ENCODE data around the gene RNF114. TPM values are rescaled to one million over a fixed set of nuclear protein-coding genes. Genes with fewer than 3 reads are reported as not detected.
"Not testable (repeated sequence)": the region's sequence is repeated elsewhere in the genome, so short reads cannot be mapped to it uniquely, and the experiment has no call there.

RNF114 gene
- total RNA-seq, 8 experiments from 2014 or later, result 27.8 to 125 (median 46.0) TPM

GRCh38 chr20:49945306-49945700 is 9.1 kb downstream of the RNF114 start:
- WGBS, 10 experiments, result 83 to 100% (median 98%) methylated on average over 1 to 3 of the region's 3 CpGs; no CpG with 5 or more reads in 4 of the 10 experiments
- in situ Hi-C loops (cut with MboI; ENCODE audit: low pct_unique_long_range_greater_than_20kb in 2 of 9, low sequenced_read_pairs in 9 of 9, unreplicated experiment in 9 of 9), result loop anchor here in 1 of 9 experiments (25.0 kb wide), 1 partner anchor 333 kb away; no protein-coding TSS in a partner anchor
- Histone ChIP-seq H3K27ac (no peak overlapping the region), H3K4me3 (no peak overlapping the region), H3K4me1 (replicated peaks in 1 of 2) (no peaks in the 10 kb centered on the region)
- ATAC-seq (replicated peaks in 6 of 8), result no peak

GRCh38 chr20:49945701-49946477 is 9.7 kb downstream of the RNF114 start:
- in situ Hi-C loops (cut with MboI; ENCODE audit: low pct_unique_long_range_greater_than_20kb in 2 of 9, low sequenced_read_pairs in 9 of 9, unreplicated experiment in 9 of 9), result loop anchor here in 1 of 9 experiments (25.0 kb wide), 1 partner anchor 334 kb away; no protein-coding TSS in a partner anchor
- WGBS, 10 experiments, result 84 to 100% (median 97%) methylated on average over 1 to 8 of the region's 10 CpGs
- no peak for ATAC-seq (replicated peaks in 6 of 8)
- no peak overlapping the region for H3K4me3 ChIP-seq
- no peak overlapping the region for H3K27ac ChIP-seq
- H3K4me1 ChIP-seq (replicated peaks in 1 of 2), result no peaks in the 10 kb centered on the region

DNA sequence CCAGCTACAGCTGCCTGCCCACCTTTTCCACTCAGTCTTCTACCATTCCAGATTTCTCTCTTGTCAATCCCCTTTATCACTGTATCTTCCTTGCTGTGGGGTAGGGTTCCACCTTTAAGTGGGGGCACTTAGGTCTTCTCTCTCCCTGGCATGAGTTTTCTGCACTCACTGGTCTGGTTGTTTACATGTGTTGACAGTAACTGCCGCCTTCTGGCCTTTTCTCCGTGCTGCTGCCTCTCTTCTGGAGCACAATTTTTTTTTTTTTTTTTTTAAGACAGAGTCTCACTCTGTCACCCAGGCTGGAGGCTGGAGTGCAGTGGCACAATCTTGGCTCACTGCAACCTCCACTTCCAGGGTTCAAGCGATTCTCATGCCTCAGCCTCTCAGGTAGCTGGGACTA is 12.0 kb downstream of the RNF114 start:
- in situ Hi-C loops (cut with MboI; ENCODE audit: low pct_unique_long_range_greater_than_20kb in 2 of 9, low sequenced_read_pairs in 9 of 9, unreplicated experiment in 9 of 9), result loop anchor here in 1 of 9 experiments (25.0 kb wide), 1 partner anchor 336 kb away; no protein-coding TSS in a partner anchor
- 20 to 100% (median 91%) methylated on average over 1 to 3 of the region's 3 CpGs; no CpG with 5 or more reads in 1 of the 10 experiments for WGBS, 10 experiments
- no peak for ATAC-seq (replicated peaks in 6 of 8)
- Histone ChIP-seq H3K4me1 (replicated peaks in 1 of 2) (no peaks in the 10 kb centered on the region), H3K4me3 (no peak overlapping the region), H3K27ac (no peak overlapping the region)

GRCh38 chr20:49948809-49949507 is 12.8 kb downstream of the RNF114 start:
- Histone ChIP-seq H3K4me1 (replicated peaks in 1 of 2) (no peaks in the 10 kb centered on the region), H3K27ac (no peak overlapping the region), H3K4me3 (no peak overlapping the region)
- in situ Hi-C loops (cut with MboI; ENCODE audit: low pct_unique_long_range_greater_than_20kb in 2 of 9, low sequenced_read_pairs in 9 of 9, unreplicated experiment in 9 of 9), result loop anchor here in 1 of 9 experiments (25.0 kb wide), 1 partner anchor 337 kb away; no protein-coding TSS in a partner anchor
- WGBS, 10 experiments, result 0 to 100% (median 77%) methylated on average over 1 to 8 of the region's 11 CpGs; no CpG with 5 or more reads in 2 of the 10 experiments
- peak in 2 of 8 experiments; percentile 4 to 19 for ATAC-seq (replicated peaks in 6 of 8)

DNA sequence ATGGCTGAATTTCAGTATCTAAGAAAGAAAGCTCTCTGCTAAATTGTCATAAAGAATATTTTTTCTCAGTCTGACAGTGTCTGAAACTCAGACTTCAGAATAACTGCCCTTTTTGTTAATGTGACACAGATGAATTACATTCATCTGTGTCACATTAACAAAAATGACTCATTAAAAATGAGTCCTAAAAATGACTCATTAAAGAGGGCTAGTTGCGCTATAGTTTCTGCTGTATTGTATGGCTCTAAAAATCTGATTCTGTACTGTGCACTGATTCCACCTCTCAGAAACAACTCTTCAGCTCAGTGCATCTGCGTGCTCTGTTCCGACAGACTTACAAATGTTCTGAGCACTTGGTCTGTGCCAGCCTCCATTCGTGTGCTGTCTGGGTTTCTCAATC is 15.0 kb downstream of the RNF114 start:
- 0 to 100% (median 85%) methylated on average over 1 to 4 of the region's 4 CpGs for WGBS, 10 experiments
- ATAC-seq (replicated peaks in 6 of 8), result peak in 3 of 8 experiments; percentile 25 to 96 (median 67)
- no peak overlapping the region for H3K4me3 ChIP-seq
- H3K27ac ChIP-seq, result no peak overlapping the region
- no peaks in the 10 kb centered on the region for H3K4me1 ChIP-seq (replicated peaks in 1 of 2)
- in situ Hi-C loops (cut with MboI; ENCODE audit: low pct_unique_long_range_greater_than_20kb in 2 of 9, low sequenced_read_pairs in 9 of 9, unreplicated experiment in 9 of 9), result no loop called here

DNA sequence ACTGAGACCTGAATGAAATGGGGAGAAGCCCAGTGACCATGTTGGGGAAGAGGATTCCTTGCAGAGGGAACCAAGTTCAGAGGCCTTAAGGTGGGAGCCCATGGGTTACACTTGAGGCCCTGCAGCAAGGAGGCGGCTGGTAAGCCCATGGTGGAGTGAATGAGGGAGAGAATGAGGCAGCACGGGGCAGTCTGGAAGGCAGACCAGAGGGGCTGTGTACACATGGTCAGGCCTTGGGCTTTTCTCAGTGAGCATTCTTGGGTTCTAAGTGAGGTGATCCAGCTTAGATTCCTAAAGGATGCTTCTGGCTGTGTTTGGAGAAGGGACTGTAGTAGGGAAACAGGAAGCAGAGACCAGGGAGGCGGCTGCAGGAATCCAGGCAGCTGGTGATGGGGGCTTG is 19.0 kb downstream of the RNF114 start:
- Histone ChIP-seq H3K27ac (no peak overlapping the region), H3K4me1 (replicated peaks in 1 of 2) (no peaks in the 10 kb centered on the region), H3K4me3 (no peak overlapping the region)
- WGBS, 10 experiments, result 82 to 100% (median 92%) methylated on average over 1 to 2 of the region's 3 CpGs; no CpG with 5 or more reads in 5 of the 10 experiments
- no peak for ATAC-seq (replicated peaks in 6 of 8)
- in situ Hi-C loops (cut with MboI; ENCODE audit: low pct_unique_long_range_greater_than_20kb in 2 of 9, low sequenced_read_pairs in 9 of 9, unreplicated experiment in 9 of 9), result no loop called here

DNA sequence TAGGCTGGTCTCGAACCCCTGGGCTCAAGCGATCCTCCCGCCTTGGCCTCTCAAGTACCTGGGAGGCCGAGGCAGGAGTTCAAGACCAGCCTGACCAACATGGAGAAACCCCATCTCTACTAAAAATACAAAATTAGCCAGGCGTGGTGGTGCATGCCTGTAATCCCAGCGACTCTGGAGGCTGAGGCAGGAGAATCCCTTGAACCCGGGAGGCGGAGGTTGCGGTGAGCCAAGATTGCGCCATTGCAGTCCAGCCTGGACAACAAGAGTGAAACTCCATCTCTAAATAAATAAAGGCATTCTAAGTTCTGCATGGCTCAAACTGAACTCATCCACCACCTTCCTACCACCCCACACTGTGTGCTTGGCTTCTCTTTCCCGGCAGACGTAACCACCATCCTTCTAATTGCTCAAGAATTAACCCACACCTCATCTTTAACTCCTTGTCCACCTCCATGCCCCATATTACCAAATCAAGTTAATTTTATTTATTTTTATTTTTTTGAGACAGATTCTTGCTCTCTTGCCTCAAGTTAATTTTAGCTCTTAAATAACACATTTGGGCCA is 19.7 kb downstream of the RNF114 start:
- H3K4me3 ChIP-seq; H3K27ac ChIP-seq; in situ Hi-C loops (cut with MboI; ENCODE audit: low pct_unique_long_range_greater_than_20kb in 2 of 9, low sequenced_read_pairs in 9 of 9, unreplicated experiment in 9 of 9); H3K4me1 ChIP-seq (replicated peaks in 1 of 2); ATAC-seq (replicated peaks in 6 of 8): not testable (repeated sequence)
- WGBS, 10 experiments, result 60 to 100% (median 89%) methylated on average over 1 to 9 of the region's 12 CpGs; no CpG with 5 or more reads in 2 of the 10 experiments

DNA sequence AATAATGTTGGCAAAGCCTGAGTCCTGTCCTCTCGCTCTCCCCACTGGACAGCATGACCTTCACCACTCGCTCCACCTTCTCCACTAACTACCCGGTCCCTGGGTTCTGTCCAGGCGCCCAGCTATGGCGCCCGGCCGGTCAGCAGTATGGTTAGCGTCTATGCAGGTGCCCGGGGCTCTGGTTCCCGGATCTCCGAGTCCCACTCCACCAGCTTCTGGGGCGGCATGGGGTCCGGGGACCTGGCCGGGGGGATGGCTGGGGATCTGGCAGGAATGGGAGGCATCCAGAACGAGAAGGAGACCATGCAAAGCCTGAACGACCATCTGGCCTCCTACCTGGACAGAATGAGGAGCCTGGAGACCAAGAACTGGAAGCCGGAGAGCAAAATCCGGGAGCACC is 20.5 kb downstream of the RNF114 start:
- Histone ChIP-seq H3K4me3 (no peak overlapping the region), H3K4me1 (replicated peaks in 1 of 2) (no peaks in the 10 kb centered on the region), H3K27ac (no peak overlapping the region)
- in situ Hi-C loops (cut with MboI; ENCODE audit: low pct_unique_long_range_greater_than_20kb in 2 of 9, low sequenced_read_pairs in 9 of 9, unreplicated experiment in 9 of 9), result no loop called here
- no peak for ATAC-seq (replicated peaks in 6 of 8)
- WGBS, 10 experiments, result 100% methylated on average over 1 of the region's 18 CpGs; no CpG with 5 or more reads in 9 of the 10 experiments

GRCh38 chr20:49957089-49957938 is 21.1 kb downstream of the RNF114 start:
- in situ Hi-C loops (cut with MboI; ENCODE audit: low pct_unique_long_range_greater_than_20kb in 2 of 9, low sequenced_read_pairs in 9 of 9, unreplicated experiment in 9 of 9); H3K27ac ChIP-seq; H3K4me1 ChIP-seq (replicated peaks in 1 of 2); H3K4me3 ChIP-seq; ATAC-seq (replicated peaks in 6 of 8): not testable (repeated sequence)
- 70 to 100% (median 98%) methylated on average over 1 to 9 of the region's 12 CpGs; no CpG with 5 or more reads in 5 of the 10 experiments for WGBS, 10 experiments

DNA sequence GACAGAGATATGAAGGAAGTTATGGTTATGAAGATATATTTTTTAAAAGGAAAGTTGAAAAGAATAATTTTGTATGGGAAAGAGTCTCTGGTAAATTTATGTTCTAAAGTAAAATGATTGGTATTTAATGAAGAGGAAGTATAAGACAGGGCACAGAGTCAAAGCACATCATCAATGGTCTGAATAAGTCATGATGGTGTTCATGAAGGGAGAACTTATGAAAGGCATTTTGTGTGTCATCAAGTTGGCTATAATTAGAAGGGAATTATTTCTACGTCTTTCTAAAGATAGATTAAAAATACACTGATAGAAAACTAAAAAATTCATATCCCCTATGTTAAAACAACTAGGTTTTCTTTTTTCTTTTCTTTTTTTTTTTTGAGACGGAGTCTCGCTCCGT is 25.2 kb downstream of the RNF114 start:
- ATAC-seq (replicated peaks in 6 of 8), result no peak
- H3K27ac ChIP-seq, result no peak overlapping the region
- in situ Hi-C loops (cut with MboI; ENCODE audit: low pct_unique_long_range_greater_than_20kb in 2 of 9, low sequenced_read_pairs in 9 of 9, unreplicated experiment in 9 of 9), result no loop called here
- WGBS, 10 experiments, result 50 to 100% (median 85%) methylated on average over 1 to 4 of the region's 4 CpGs; no CpG with 5 or more reads in 2 of the 10 experiments
- H3K4me1 ChIP-seq (replicated peaks in 1 of 2), result no peaks in the 10 kb centered on the region
- H3K4me3 ChIP-seq, result no peak overlapping the region

DNA sequence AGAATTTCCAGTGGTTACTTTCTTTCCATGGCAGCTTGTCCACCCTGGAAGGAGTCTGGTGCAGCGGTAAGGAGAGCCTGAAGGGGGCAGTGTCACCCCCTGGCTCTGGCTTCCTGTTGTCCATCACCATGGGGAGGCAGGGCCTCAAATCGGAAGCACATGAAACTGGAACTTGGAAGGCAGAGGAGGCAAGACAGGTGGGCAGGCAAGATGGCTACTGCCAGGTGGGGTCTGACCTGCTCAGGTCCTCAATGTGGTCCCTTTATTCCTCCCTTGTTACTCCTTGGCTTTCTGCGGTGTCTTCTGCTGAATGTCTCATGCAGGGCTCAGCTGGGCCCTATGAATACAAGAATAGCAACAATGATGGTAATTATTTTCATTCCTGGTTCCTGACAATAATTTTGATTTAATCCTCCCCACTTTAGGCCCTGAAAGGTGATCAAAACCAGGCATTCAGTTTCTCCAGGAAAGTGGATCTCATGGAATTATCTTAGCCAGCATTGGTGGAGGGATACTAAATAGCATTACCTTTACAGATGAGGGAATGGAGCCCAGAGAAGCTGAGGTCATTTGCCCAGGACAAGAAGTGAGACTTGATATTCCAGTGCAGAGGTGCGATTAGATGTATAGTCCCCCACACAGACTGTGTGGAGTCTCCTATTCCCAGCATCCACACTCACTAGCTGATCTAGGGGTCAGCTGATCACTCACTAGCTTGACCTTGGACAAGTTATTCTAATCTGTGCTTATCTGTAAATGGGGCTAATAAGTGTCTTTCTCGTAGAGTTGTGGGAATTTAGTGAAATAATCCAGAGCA is 29.0 kb downstream of the RNF114 start:
- in situ Hi-C loops (cut with MboI; ENCODE audit: low pct_unique_long_range_greater_than_20kb in 2 of 9, low sequenced_read_pairs in 9 of 9, unreplicated experiment in 9 of 9), result no loop called here
- Histone ChIP-seq H3K4me1 (replicated peaks in 1 of 2) (no peaks in the 10 kb centered on the region), H3K4me3 (no peak overlapping the region), H3K27ac (no peak overlapping the region)
- peak in 4 of 8 experiments; percentile 9 to 86 (median 36) for ATAC-seq (replicated peaks in 6 of 8)
- 14 to 100% (median 75%) methylated on average over 1 to 4 of the region's 5 CpGs; no CpG with 5 or more reads in 3 of the 10 experiments for WGBS, 10 experiments
